NB4 (cell line): ENCODE measurements around the gene RABEP1.

Source experiments
- DNase-seq: peaks from one replicate; pipeline ENCODE4 v3.0.0; 2010; ENCODE audit warnings: low read depth
- H3K4me3 ChIP-seq: one replicate; pipeline ENCODE4 v1.5.1; 2011; ENCODE audit warnings: mild to moderate bottlenecking, low read depth, low read length, moderate library complexity
- CTCF ChIP-seq: IDR thresholded peaks from one replicate; pipeline ENCODE4 v1.5.1; 2012; ENCODE audit warnings: low read depth, low read length
- MAX ChIP-seq: IDR thresholded peaks from 2 replicates; pipeline ENCODE4 v1.6.1; 2011; ENCODE audit warnings: low read depth, low read length
- MYC ChIP-seq: IDR thresholded peaks from 2 replicates; pipeline ENCODE4 v1.6.1; 2011; ENCODE audit warnings: low read depth, low read length
- POLR2A ChIP-seq: IDR thresholded peaks from 2 replicates; pipeline ENCODE4 v1.6.1; 2011; ENCODE audit warnings: mild to moderate bottlenecking; ENCODE audit not compliant: insufficient read length; ENCODE audit errors: extremely low read depth

The RABEP1 gene

DNA sequence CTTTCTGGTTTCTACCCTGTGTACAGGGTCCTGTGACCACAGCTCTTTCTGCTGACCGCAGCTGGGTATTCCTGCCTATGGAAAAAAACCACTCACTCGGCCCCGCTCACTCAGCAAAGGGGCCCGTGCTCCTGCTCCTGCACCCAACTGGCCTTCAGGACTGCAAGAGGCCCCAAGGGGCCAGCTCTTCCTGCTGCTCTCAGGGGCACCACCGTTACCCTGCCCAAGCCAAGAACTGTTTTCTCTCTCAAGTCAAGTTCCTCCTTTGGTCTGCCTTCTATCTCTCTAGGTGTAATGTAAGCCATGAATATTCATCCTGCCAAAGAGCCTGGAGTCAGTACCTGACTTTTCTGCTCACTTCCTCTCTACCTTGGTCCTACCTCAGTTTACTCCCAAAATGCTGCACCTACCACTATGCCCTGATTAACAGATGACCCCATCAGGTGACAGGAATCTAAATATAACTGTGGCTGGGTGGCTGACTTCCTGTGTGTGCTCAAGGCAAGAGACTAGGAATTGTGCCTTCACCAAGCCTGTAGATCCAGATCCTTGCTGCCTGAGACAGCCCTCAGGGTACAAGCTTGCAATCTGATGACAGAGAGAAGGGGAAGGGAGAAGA lies 27.1 kb upstream of the RABEP1 start:
- peak; percentile 94 for DNase-seq
- no peak for TF ChIP-seq MYC
- peak; percentile 8 for TF ChIP-seq POLR2A
- H3K4me3 ChIP-seq, result peak overlapping the region; percentile 44

GRCh38 chr17:5257124-5257523 lies 25.0 kb upstream of the RABEP1 start:
- no peak overlapping the region for H3K4me3 ChIP-seq
- DNase-seq, result no peak
- TF ChIP-seq CTCF, result no peak
- no peak for TF ChIP-seq POLR2A
- TF ChIP-seq MAX, result no peak
- TF ChIP-seq MYC, result no peak

- H3K4me3 ChIP-seq, result no peak overlapping the region
- no peak for DNase-seq
Measured at GRCh38 chr17:5260542-5260941, 21.5 kb upstream of the RABEP1 start.

GRCh38 chr17:5262416-5262991 lies 19.6 kb upstream of the RABEP1 start:
- no peak for DNase-seq
- TF ChIP-seq MAX (no peak), POLR2A (no peak), MYC (no peak), CTCF (no peak)
- H3K4me3 ChIP-seq, result no peak overlapping the region

More at GRCh38 chr17:5260542-5260941, 21.5 kb upstream of the RABEP1 start:
- TF ChIP-seq CTCF, result no peak
- no peak for TF ChIP-seq POLR2A
- TF ChIP-seq MAX, result no peak
- no peak for TF ChIP-seq MYC

GRCh38 chr17:5263441-5263840 lies 18.6 kb upstream of the RABEP1 start:
- no peak for DNase-seq
- H3K4me3 ChIP-seq, result no peak overlapping the region
- TF ChIP-seq MYC (no peak), CTCF (no peak), POLR2A (no peak), MAX (no peak)

DNA sequence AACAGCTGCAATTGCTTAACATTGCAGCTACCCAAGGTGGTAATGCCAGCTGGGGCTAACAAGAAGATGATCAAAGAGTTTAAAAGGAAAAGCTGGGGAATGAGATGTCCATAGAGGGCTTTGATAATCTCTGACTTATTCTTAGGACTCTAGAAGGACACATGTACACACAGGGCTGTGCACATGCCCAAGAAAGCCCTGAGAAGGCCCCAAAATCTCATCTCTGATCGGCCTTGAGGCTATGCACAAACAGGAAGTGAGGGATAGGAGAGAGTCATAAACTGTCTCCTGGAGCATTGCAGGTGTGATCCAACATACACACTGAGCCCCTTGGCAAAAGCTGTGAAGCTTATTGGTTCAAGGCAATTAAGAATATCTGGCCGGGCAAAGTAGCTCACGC lies 17.2 kb upstream of the RABEP1 start:
- DNase-seq, result peak; percentile 45
- H3K4me3 ChIP-seq, result no peak overlapping the region
- no peak for TF ChIP-seq POLR2A
- TF ChIP-seq MAX, result 0 out of 2 replicates have a peak, but pooled peaks have one; percentile 4
